Cardiac muscle cell (in vitro differentiated cells and primary cell): ENCODE data around the gene SFSWAP. TPM values are rescaled to one million over a fixed set of nuclear protein-coding genes. Genes with fewer than 3 reads are reported as not detected.

Experiments used
- DNase-seq, 2 donors: peaks; one replicate each; pipeline versions ENCODE4 v3.0.0 to v3.0.0-alpha.2; 2010 to 2017; ENCODE audit warnings: low read depth in 1 of 2, low spot score in 1 of 2
- H3K27ac ChIP-seq: fragments of 200-600 bp; sonication (generic); 2 replicates; pipeline ENCODE4 v1.5.1; 2016
- H3K27me3 ChIP-seq: fragments of 200-600 bp; sonication (generic); 2 replicates; pipeline ENCODE4 v1.6.0; 2016; ENCODE audit warnings: control low read depth
- H3K36me3 ChIP-seq: fragments of 200-600 bp; sonication (generic); 2 replicates; pipeline ENCODE4 v1.5.1; 2016; ENCODE audit warnings: control low read depth
- H3K4me1 ChIP-seq: fragments of 200-600 bp; sonication (generic); 2 replicates; pipeline ENCODE4 v1.8.1; 2017; ENCODE audit warnings: low read depth, mild to moderate bottlenecking, mixed run types
- H3K4me3 ChIP-seq: fragments of 200-600 bp; sonication (generic); 2 replicates; pipeline ENCODE4 v1.5.1; 2016; ENCODE audit warnings: mild to moderate bottlenecking
- H3K9me3 ChIP-seq: fragments of 200-600 bp; sonication (generic); 2 replicates; pipeline ENCODE4 v1.5.1; 2017; ENCODE audit warnings: low read depth, mild to moderate bottlenecking, control low read depth
- CTCF ChIP-seq: IDR thresholded peaks from 2 replicates; pipeline ENCODE4 v1.5.1; 2012; ENCODE audit warnings: low read depth, mild to moderate bottlenecking, low read length
- polyA plus RNA-seq: library from polyadenylated mRNA; unstranded; fragments of >200 nt; fragmentation: Nextera tagmentation; extraction: Ambion mirVana; gene quantifications from 2 replicates; pipeline ENCODE4 v1.2.1, GENCODE V29; 2016
- total RNA-seq: library from RNA; depleted of rRNA; stranded (reverse); fragments of >200 nt; gene quantifications from 2 replicates; pipeline ENCODE4 v1.2.3, GENCODE V29; 2016

Gene SFSWAP
- total and polyA plus RNA-seq, 2 experiments from 2014 or later = 24.1 to 44.8 TPM

- Histone ChIP-seq H3K4me3 (no peak overlapping the region), H3K27me3 (no peaks in the 10 kb centered on the region), H3K9me3 (no peaks in the 10 kb centered on the region), H3K4me1 (no peaks in the 10 kb centered on the region), H3K27ac (no peak overlapping the region), H3K36me3 (no peaks in the 10 kb centered on the region)
- no peak for TF ChIP-seq CTCF
- no peak for DNase-seq
Observed at GRCh38 chr12:131815131-131815530, 104.2 kb downstream of the SFSWAP start.

GRCh38 chr12:131816495-131816894 is 105.6 kb downstream of the SFSWAP start:
- no peaks in the 10 kb centered on the region for H3K9me3 ChIP-seq
- no peaks in the 10 kb centered on the region for H3K4me1 ChIP-seq
- H3K27me3 ChIP-seq = no peaks in the 10 kb centered on the region
- no peaks in the 10 kb centered on the region for H3K36me3 ChIP-seq
- H3K4me3 ChIP-seq = no peak overlapping the region
- no peak overlapping the region for H3K27ac ChIP-seq
- DNase-seq = no peak
- no peak for TF ChIP-seq CTCF

GRCh38 chr12:131817241-131817640 is 106.4 kb downstream of the SFSWAP start:
- no peaks in the 10 kb centered on the region for H3K36me3 ChIP-seq
- no peaks in the 10 kb centered on the region for H3K4me1 ChIP-seq
- no peak for TF ChIP-seq CTCF
- H3K27me3 ChIP-seq = no peaks in the 10 kb centered on the region
- no peaks in the 10 kb centered on the region for H3K9me3 ChIP-seq
- DNase-seq = no peak
- H3K27ac ChIP-seq = no peak overlapping the region
- no peak overlapping the region for H3K4me3 ChIP-seq

GRCh38 chr12:131818821-131819585 is 108.1 kb downstream of the SFSWAP start:
- H3K9me3 ChIP-seq = no peaks in the 10 kb centered on the region
- H3K4me1 ChIP-seq = no peaks in the 10 kb centered on the region
- no peak overlapping the region for H3K27ac ChIP-seq
- H3K36me3 ChIP-seq = no peaks in the 10 kb centered on the region
- no peaks in the 10 kb centered on the region for H3K27me3 ChIP-seq
- TF ChIP-seq CTCF = no peak
- DNase-seq = no peak
- no peak overlapping the region for H3K4me3 ChIP-seq

GRCh38 chr12:131824450-131824849 is 113.6 kb downstream of the SFSWAP start:
- TF ChIP-seq CTCF = no peak
- Histone ChIP-seq H3K4me1 (no peaks in the 10 kb centered on the region), H3K36me3 (no peaks in the 10 kb centered on the region), H3K4me3 (no peak overlapping the region), H3K27ac (no peak overlapping the region), H3K9me3 (no peaks in the 10 kb centered on the region), H3K27me3 (peaks cover 42% of the 10 kb centered on the region)
- no peak for DNase-seq
